Stimulated activated CD4-positive, alpha-beta T cell treated with anti-CD3 and anti-CD28 coated beads, Interleukin-15, amount 100 ng/mL, for 1 hour (primary cell): Measurements from ENCODE around the gene MAPK9.
"Not testable (repeated sequence)": the region's sequence is repeated elsewhere in the genome, so short reads cannot be mapped to it uniquely, and the experiment has no call there.

Experiments
- DNase-seq, 2 donors: peaks; one replicate each; pipeline ENCODE4 v3.0.0-alpha.2; 2020; ENCODE audit warnings: low read depth in 1 of 2, low spot score in 1 of 2

The MAPK9 gene

DNA sequence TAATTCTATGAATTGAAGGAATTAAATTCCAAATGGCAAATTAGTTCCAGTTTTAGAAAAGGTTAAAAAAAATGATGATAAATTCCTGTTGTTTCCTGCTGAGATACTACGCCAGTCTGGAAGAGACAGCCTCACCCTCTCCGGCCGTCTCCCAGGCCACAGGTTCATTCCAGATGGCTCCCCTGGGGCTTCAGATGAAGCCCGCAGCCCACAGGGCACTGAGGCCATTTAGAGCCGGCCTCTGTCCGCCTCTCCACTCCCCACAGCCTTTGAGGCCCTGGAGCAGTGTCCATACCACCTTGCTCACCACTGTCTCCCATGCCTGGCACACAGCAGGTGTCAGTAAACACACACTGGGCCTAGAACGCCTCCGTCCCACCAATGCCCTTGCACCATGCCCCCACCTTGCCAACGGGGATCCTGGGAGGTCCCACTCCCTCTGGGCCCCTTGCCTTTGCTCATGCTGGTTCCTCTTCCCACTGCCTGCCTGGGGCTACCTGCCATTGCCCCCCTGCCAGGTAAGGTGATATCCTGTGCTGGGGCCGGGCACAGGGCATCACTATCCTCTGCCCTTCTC, 35.2 kb upstream of the MAPK9 start:
- no peak for DNase-seq

DNA sequence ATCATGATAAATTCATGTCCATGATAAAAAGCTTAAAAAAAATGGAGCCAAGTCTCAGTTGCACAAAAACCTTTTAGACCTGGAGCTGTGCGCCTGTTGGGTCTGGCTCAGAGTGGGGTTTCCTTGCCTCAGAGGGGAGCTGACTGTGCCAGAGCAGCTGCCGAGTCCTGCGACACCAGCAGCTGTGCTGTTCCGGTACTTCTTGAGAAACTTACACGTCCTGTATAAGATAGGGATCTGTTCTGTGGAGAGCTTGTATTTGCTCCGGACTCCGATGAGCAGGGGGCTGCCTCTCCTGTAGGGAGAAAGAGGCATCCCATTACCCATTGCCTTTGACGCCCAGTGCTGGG, 32.7 kb upstream of the MAPK9 start:
- DNase-seq: no peak

- no peak for DNase-seq
Observed at GRCh38 chr5:180323941-180324600, 32.2 kb upstream of the MAPK9 start.

GRCh38 chr5:180323160-180323559, 31.3 kb upstream of the MAPK9 start:
- DNase-seq: no peak

GRCh38 chr5:180318456-180319089, 26.7 kb upstream of the MAPK9 start:
- DNase-seq: no peak

DNA sequence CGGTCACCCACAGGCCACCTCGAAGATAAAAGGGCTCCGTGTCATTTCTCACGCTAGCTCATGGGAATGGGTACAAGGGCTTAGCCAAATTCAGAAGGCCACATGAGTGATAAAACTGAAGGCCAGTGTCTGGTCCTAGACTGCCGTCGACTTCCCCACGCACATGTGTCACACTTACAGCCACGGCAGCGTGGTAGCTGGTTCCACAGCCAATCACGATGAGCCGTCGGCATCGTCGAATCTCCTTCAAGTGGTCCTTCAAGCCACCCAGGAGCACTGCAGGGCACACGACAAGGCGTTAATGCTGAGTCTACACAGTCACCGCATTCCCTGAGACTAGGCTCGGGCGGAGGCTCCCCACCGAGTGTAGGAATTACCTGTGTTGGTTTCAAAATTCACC, 24.7 kb upstream of the MAPK9 start:
- DNase-seq: no peak

GRCh38 chr5:180315762-180316212, 23.9 kb upstream of the MAPK9 start:
- peak; percentile 56 to 61 for DNase-seq

DNA sequence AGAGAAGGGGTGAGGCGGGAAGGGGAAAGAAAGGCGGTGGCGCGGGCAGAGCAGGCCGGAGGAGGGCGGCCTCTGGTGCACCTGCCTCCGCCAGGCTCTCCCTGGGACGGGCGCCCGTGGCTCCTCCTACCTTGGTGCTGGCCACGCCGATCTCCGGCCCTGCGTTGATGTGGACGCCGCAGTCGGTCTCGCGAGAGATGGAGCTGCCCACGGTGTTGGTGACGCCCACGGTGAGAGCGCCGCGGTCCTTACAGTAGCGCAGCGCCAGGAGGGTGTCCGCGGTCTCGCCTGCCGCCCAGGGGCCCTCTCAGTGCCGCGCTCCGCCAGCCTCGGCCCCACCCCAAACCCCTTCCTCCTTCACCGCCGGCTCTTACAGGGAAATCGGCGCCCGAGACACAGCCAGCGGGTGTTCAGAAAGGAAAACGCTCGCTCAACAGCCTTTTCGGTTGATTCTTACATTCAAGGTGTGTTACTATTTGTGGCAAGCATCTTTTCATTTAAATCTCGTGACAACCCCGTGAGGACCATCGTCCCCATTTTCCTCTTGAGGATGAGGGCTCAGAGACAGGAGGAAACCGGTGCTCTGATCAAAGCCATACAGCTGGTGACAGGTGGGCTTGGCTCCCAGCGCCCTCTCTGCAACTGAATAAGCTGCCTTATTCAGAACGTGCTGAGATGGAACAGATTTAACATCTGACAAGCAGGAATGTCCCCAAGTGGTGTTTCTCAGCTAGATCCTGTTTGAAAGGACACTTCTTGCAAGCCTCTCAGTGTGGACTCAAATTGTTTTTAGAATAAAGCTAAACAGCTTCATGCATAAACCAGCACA, 22.0 kb upstream of the MAPK9 start:
- DNase-seq: peak in 1 of 2 donors; percentile 55

GRCh38 chr5:180311216-180311615, 19.3 kb upstream of the MAPK9 start:
- DNase-seq: no peak

DNA sequence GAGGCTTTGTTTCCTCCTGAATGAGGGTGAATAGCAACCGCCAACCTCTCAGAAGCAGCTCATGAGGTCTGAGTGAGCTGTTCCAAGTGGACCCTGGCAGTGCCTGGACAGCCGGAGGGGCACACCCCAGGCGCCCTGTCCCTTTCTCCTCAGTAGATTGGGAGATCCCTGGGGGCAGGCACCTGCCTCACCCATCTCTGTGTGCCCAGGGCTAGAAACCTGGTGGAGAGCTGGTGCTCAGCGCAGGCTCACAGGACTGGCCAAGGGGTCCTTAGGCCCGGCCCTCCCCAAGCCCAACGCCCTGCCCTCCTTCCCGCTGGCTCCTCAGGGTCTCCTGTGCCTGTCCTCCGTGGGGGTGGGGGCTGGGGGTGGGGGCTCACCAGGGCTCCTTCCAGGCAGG, 14.9 kb upstream of the MAPK9 start:
- DNase-seq: no peak

DNA sequence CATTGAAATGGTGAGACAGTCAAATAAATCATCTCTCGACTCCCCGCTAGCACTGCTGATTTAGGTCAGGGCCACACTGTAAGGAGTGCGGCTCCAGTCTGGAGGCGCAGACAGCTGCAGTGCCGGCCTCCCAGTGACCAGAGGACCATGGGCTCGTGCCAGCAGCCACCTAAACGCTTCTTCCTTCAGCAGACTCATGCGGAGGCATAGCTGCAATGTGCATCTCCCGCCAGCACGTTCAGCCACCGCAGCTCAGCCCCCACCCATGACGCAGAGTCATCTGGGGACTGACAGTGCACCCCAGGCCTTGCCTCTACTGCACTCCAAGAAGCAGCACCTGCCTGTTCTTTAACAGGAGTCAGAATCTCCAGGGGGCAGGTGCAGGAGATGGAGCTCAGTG, 13.6 kb upstream of the MAPK9 start:
- no peak for DNase-seq

- no peak for DNase-seq
Observed at GRCh38 chr5:180304431-180305375, 12.8 kb upstream of the MAPK9 start.

DNA sequence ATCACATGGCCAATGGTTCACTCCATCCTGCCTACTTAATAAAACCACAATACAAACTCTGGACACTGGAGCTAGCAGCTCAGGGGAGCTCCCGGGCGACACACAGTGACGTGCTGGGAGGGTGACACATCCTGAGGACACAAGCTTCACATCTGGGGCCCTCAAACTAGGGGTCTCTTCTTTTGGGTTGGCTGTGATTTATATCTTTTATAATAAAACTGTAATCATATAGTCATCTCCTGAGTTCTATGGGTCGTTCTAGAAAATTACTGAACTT, 12.1 kb upstream of the MAPK9 start:
- no peak for DNase-seq

DNA sequence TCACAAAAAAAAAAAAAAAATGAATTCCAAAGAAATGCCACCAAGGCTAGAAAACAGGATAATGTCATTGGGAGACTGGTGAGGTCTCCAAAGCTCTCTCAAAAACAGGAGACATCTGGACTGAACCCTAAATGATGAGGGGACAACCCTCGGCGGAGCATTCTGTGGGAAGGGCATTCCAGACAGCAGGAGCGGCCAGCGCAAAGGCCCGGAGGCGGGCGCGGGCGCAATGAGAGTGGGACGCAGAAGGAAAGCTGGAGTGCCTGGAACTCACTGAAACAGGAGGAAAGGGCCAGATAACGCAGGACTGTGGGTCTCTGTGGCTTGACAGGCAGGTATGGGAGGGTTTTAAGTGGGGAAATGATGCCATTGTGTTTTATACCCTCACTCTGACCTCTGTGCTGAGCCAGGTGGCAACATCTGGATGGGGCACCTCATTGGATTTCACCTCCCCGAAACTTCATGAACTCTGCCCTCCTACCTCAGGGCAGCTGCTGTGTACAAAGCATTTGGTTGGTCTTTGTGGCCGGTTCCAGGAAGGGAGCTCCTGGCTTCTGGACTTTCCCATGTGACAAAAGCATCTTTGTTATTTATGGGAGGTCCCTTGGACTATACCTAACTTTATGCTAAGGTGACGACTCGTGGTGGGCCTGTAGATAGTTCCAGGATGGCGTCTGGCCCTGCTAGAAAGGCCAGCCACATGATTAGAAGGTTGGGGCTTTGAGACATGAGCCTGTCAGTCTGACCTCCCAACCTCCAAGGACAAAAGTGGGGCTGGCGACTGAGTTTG, 11.5 kb upstream of the MAPK9 start:
- DNase-seq: no peak

- no peak for DNase-seq
Observed at GRCh38 chr5:180302256-180302655, 10.4 kb upstream of the MAPK9 start.

DNA sequence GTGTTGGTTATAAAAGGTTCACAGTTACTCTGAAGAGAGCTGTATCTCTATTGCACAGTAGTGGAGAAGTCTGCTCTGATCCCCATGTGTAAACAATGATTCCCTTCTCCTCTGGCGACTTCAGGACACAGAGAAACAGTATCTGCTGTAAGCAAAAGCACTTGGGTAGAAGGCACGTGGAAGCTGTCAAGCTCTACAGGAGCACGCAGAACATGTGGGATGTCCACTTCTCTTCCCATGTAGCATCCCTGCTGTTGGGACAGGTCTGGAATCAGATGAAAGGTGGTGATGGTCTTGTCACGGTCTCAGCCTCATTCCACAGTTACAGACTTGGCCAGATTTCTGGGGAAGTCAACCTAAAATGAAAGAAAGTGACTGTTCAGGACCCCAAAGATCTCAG, 9.4 kb upstream of the MAPK9 start:
- DNase-seq: no peak

GRCh38 chr5:180299526-180299925, 7.6 kb upstream of the MAPK9 start:
- DNase-seq: no peak

DNA sequence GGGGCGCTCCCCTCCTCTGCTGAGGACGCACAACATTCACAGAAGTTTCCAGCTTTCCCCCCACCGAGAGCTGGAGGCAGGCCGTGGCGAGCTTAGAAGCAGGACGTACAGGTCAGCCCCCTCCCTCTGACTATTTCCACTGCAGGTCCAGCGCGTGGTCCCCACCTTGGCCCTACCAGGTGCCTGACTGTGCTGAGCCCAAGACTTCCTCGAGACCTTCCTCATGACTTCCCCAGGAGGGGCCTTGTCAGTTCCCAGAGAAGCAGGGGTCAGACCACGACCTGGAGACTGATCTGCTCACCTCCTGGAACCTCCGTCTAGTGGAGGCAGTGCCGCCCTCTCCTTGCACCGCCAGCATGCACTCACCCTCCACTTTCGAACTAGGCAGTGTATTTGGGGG, 7.1 kb upstream of the MAPK9 start:
- not testable (repeated sequence) for DNase-seq

- DNase-seq: no peak
Observed at GRCh38 chr5:180297587-180298282, 5.9 kb upstream of the MAPK9 start.

DNA sequence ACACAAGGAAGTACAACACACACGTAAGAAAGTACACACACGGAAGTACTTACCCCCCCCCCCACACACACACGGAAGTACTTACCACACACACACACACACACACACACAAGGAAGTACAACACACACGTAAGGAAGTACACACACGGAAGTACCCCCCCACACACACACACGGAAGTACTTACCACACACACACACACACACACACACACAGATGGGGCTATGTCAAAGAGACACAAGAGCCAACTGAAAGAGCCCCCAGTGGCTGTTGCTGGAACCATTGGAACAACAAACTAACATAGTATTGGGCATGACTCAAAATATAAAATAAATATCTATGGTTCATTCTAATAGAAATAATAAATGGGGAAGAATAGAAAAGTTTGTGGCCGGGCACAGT, 4.9 kb upstream of the MAPK9 start:
- no peak for DNase-seq
